ENCODE data around the gene HIF1AN. TPM values are rescaled to one million over a fixed set of nuclear protein-coding genes. Genes with fewer than 3 reads are reported as not detected.

The HIF1AN gene
- total RNA-seq (2021; fragmentation: NEBNext Ultra II Directional; extraction: Animal tissue kit (Norgen Biotek cat#: 25700)), result 10 to 100 TPM; 58.2 to 65.2 (median 58.9) TPM
- long read RNA-seq, full-length matches to known transcripts, result 64 of 82 reads
- long read RNA-seq, partial matches to known transcripts, result 14 of 82 reads
- long read RNA-seq, other reads (novel, unspliced or antisense), result 4 of 82 reads

- Mint-ChIP-seq H3K27ac (no peak within 1 kb of the TSS; the same call in 1 of the 2 replicates), H3K9me3 (no peaks in the 10 kb centered on the region), H3K27me3 (ENCODE audit: insufficient read depth) (no peaks in the 10 kb centered on the region; the same call in 1 of the 2 replicates), H3K4me3 (no peak within 1 kb of the TSS), H3K36me3 (ENCODE audit: low read depth) (peaks cover 14% of the 10 kb centered on the region), H3K4me1 (ENCODE audit: low read depth) (no peaks in the 10 kb centered on the region)
- peak; percentile 90 for DNase-seq
- TF ChIP-seq, protein P1, sequence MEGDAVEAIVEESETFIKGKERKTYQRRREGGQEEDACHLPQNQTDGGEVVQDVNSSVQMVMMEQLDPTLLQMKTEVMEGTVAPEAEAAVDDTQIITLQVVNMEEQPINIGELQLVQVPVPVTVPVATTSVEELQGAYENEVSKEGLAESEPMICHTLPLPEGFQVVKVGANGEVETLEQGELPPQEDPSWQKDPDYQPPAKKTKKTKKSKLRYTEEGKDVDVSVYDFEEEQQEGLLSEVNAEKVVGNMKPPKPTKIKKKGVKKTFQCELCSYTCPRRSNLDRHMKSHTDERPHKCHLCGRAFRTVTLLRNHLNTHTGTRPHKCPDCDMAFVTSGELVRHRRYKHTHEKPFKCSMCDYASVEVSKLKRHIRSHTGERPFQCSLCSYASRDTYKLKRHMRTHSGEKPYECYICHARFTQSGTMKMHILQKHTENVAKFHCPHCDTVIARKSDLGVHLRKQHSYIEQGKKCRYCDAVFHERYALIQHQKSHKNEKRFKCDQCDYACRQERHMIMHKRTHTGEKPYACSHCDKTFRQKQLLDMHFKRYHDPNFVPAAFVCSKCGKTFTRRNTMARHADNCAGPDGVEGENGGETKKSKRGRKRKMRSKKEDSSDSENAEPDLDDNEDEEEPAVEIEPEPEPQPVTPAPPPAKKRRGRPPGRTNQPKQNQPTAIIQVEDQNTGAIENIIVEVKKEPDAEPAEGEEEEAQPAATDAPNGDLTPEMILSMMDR (IDR thresholded peaks at IDR 0.05), result peak; percentile 92
Measured at GRCh38 chr10:100535715-100536353, at the start of gene HIF1AN. Gene HIF1AN (plus strand): TSS chr10:100535943. CDS start chr10:100535959, 16 bp downstream.

DNA sequence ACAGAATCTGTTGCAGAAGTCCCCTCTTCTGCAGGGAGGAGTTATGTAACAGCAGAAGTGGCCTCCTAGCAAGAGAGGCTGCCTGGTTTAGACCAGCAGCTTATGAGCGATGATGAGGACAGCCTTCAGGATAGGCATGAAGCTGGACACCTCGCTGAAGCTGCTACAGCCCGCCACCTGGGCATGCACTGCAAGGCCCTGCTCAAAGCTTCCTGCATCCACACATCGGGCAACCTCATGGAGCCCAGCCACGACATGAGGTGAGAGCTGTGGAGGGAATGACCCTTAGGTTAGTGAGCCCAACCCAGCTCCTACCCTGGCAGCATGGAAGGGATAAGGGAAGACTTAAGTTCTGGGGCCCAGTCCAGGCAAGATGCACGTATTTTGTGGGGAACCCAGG is 48.2 kb upstream of the HIF1AN start:
- TF ChIP-seq, protein P1 (IDR thresholded peaks at IDR 0.05), result no peak
- no peak for DNase-seq
- peaks cover 17% of the 10 kb centered on the region; the same call in 1 of the 2 replicates for H3K36me3 Mint-ChIP-seq (ENCODE audit: low read depth)
- H3K27me3 Mint-ChIP-seq (ENCODE audit: insufficient read depth), result peaks cover 12% of the 10 kb centered on the region
- no peaks in the 10 kb centered on the region for H3K9me3 Mint-ChIP-seq
- H3K4me3 Mint-ChIP-seq, result no peak overlapping the region
- H3K4me1 Mint-ChIP-seq (ENCODE audit: low read depth), result no peaks in the 10 kb centered on the region; the same call in 1 of the 2 replicates
- H3K27ac Mint-ChIP-seq, result no peak overlapping the region

DNA sequence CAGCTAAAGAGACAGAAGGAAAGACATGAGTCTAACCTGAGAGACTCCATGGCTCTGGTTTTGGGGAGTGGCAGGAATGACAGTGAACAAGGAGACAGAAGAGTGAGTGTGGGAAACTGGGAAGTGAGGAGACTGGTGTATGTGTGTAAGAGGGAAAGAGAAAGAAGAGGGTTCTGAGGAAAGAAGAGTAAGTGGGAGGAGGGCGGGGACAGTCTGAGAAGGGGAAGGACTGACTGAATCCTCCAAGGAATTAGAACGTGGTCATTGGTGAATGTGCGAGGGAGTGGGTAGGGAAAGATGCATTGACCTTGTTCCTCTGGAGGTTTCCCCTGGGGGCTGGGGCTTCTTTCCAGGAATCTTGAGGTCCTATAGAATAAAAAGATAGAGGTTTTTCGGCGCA is 46.3 kb upstream of the HIF1AN start:
- H3K27me3 Mint-ChIP-seq (ENCODE audit: insufficient read depth), result no peaks in the 10 kb centered on the region; the same call in 1 of the 2 replicates
- DNase-seq, result no peak
- no peak overlapping the region for H3K4me3 Mint-ChIP-seq

DNA sequence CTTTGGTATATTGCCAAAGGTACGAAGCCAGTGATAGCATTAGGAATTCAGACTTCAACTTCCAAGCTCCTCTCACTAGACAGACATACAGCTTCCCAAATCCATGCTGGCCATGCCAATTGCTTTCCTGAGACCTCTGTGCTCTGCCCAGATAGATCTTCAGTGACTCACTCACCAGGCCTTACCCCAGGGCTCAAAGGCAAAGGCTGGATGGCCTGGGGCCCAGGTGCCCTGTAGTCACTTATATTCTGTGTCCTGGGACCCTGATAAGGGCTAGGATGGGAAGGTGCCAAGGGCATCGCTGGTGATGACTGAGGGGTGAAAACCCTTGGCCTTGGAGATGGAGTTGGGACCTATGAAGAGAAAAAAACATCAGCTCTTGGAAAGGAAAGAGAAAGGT is 45.2 kb upstream of the HIF1AN start:
- Mint-ChIP-seq H3K4me1 (ENCODE audit: low read depth) (no peaks in the 10 kb centered on the region; the same call in 1 of the 2 replicates), H3K9me3 (no peaks in the 10 kb centered on the region), H3K27me3 (ENCODE audit: insufficient read depth) (no peaks in the 10 kb centered on the region; the same call in 1 of the 2 replicates), H3K27ac (no peak overlapping the region), H3K36me3 (ENCODE audit: low read depth) (peaks cover 17% of the 10 kb centered on the region; the same call in 1 of the 2 replicates), H3K4me3 (no peak overlapping the region)
- TF ChIP-seq, protein P1 (IDR thresholded peaks at IDR 0.05), result no peak
- no peak for DNase-seq

More for the DNA sequence above, 46.3 kb upstream of the HIF1AN start:
- H3K9me3 Mint-ChIP-seq, result no peaks in the 10 kb centered on the region
- no peaks in the 10 kb centered on the region; the same call in 1 of the 2 replicates for H3K4me1 Mint-ChIP-seq (ENCODE audit: low read depth)
- peaks cover 17% of the 10 kb centered on the region; the same call in 1 of the 2 replicates for H3K36me3 Mint-ChIP-seq (ENCODE audit: low read depth)
- H3K27ac Mint-ChIP-seq, result no peak overlapping the region
- TF ChIP-seq, protein P1 (IDR thresholded peaks at IDR 0.05), result no peak

DNA sequence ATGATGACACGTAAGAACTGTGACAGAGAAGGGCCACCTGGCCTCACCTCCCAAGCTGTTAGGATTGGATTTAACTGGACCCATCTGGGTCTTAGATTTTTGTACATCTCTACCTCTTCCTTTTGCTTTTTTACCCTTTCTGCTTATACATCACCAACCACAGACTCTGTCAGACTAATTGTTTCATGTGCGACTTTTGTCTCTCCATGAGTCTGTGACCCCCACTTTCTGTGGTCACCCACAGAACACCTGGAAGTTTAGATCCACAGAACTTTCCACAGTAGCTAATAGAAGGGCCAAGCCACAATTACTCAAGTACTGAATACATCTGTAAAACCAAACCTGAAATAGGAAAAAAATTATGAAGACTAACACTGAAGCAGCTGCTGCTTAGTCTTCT is 39.2 kb upstream of the HIF1AN start:
- no peak for DNase-seq
- no peaks in the 10 kb centered on the region for H3K9me3 Mint-ChIP-seq
- H3K27me3 Mint-ChIP-seq (ENCODE audit: insufficient read depth), result peaks cover 1% of the 10 kb centered on the region
- peaks cover 14% of the 10 kb centered on the region for H3K36me3 Mint-ChIP-seq (ENCODE audit: low read depth)
- no peak overlapping the region for H3K27ac Mint-ChIP-seq
- TF ChIP-seq, protein P1 (IDR thresholded peaks at IDR 0.05), result no peak
- peaks cover 6% of the 10 kb centered on the region for H3K4me1 Mint-ChIP-seq (ENCODE audit: low read depth)
- no peak overlapping the region for H3K4me3 Mint-ChIP-seq
